ENCODE measurements around the gene NAP1L4. TPM values are rescaled to one million over a fixed set of nuclear protein-coding genes. Genes with fewer than 3 reads are reported as not detected.

NAP1L4 gene
- total RNA-seq, 1 experiment from 2014 or later: 144 TPM

- no peaks in the 10 kb centered on the region for H3K9me3 ChIP-seq (ENCODE audit: control insufficient read depth in 1 of 2, insufficient read depth in 1 of 2, low read depth in 1 of 2, low read length in 2 of 2)
- POLR2A ChIA-PET: interaction anchor here (0.8 to 4.0 kb wide), 2 partner anchors 8 to 9 kb away, joined by 3 to 19 read pairs; partner anchors contain the start of gene PHLDA2
- H3K36me3 ChIP-seq (ENCODE audit: control insufficient read depth in 1 of 2, insufficient read depth in 2 of 2, low read length in 2 of 2): no peaks in the 10 kb centered on the region; a peak in 1 of 4 replicates
- H3K4me1 ChIP-seq (ENCODE audit: control insufficient read depth in 1 of 2, insufficient read depth in 2 of 2, low read length in 2 of 2): peaks cover 11 to 28% of the 10 kb centered on the region in 2 experiments
- DNase-seq (ENCODE audit: low read depth, low spot score) (no peak), ATAC-seq (no peak)
- no peak overlapping the region for H3K4me2 ChIP-seq (ENCODE audit: low read length)
- H3K9me2 ChIP-seq (ENCODE audit: insufficient read depth): no peaks in the 10 kb centered on the region
- H3K27me3 ChIP-seq (ENCODE audit: insufficient read depth, low read length): no peaks in the 10 kb centered on the region
- H2AFZ ChIP-seq (ENCODE audit: low read depth, low read length, poor library complexity, severe bottlenecking): no peak overlapping the region
- peaks cover 8% of the 10 kb centered on the region for H3K79me2 ChIP-seq (ENCODE audit: insufficient read depth, low read length)
- H3K9ac ChIP-seq (ENCODE audit: low read length): no peak overlapping the region
- TF ChIP-seq FOSL1 (IDR thresholded peaks at IDR 0.05; ENCODE audit: low read depth) (no peak), SRF (IDR thresholded peaks at IDR 0.05; ENCODE audit: low read depth) (no peak), JUND (IDR thresholded peaks at IDR 0.05) (no peak), POLR2AphosphoS5 (IDR thresholded peaks at IDR 0.05; ENCODE audit: low read depth, low read length) (no peak), SIN3A (IDR thresholded peaks at IDR 0.05; ENCODE audit: low read depth) (no peak), RAD21 (IDR thresholded peaks at IDR 0.05; ENCODE audit: low read depth) (no peak), ATF3 (IDR thresholded peaks at IDR 0.05) (no peak), CBX3 (IDR thresholded peaks at IDR 0.05; ENCODE audit: low read depth) (no peak), EZH2phosphoT487 (IDR thresholded peaks at IDR 0.05; ENCODE audit: borderline replicate concordance) (no peak), REST (IDR thresholded peaks at IDR 0.05; ENCODE audit: low read depth) (no peak)
- TF ChIP-seq, protein P1, sequence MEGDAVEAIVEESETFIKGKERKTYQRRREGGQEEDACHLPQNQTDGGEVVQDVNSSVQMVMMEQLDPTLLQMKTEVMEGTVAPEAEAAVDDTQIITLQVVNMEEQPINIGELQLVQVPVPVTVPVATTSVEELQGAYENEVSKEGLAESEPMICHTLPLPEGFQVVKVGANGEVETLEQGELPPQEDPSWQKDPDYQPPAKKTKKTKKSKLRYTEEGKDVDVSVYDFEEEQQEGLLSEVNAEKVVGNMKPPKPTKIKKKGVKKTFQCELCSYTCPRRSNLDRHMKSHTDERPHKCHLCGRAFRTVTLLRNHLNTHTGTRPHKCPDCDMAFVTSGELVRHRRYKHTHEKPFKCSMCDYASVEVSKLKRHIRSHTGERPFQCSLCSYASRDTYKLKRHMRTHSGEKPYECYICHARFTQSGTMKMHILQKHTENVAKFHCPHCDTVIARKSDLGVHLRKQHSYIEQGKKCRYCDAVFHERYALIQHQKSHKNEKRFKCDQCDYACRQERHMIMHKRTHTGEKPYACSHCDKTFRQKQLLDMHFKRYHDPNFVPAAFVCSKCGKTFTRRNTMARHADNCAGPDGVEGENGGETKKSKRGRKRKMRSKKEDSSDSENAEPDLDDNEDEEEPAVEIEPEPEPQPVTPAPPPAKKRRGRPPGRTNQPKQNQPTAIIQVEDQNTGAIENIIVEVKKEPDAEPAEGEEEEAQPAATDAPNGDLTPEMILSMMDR (IDR thresholded peaks at IDR 0.05 in 2 of 3, conservative IDR thresholded peaks at IDR 0.05 in 1 of 3; ENCODE audit: borderline replicate concordance in 1 of 3, insufficient read depth in 1 of 3, low read depth in 2 of 3, low read length in 2 of 3): no peak
- no TSS peak for BruUV-seq (replicated peaks)
- H4K20me1 ChIP-seq (ENCODE audit: insufficient read depth): no peaks in the 10 kb centered on the region
- CTCF ChIA-PET: no interaction called here
- H3K4me3 ChIP-seq (replicated peaks in 1 of 2; ENCODE audit: low read depth in 1 of 2, low read length in 2 of 2): no peak overlapping the region
- intact Hi-C loops (cut with micrococcal nuclease): no loop called here
- H3K27ac ChIP-seq (ENCODE audit: low read depth, low read length): no peak overlapping the region
- RAD21 ChIA-PET (ENCODE audit: low non-redundant PET in 1 of 2, low total read pairs in 2 of 2, uncharacterized antibody in 2 of 2, unreplicated experiment in 2 of 2): no interaction called here
Observed at GRCh38 chr11:2921742-2922493, 70.2 kb downstream of the NAP1L4 start.

Measured in HCT116 (cell line).